Loucy (cell line): Measurements from ENCODE around the gene TRNP1.
A peak's percentile ranks its signal among the peaks of the same experiment; 100 is the strongest.

ENCODE experiments used
- H2AFZ ChIP-seq: fragments of 200-600 bp; sonication (generic); 2 replicates; pipeline ENCODE4 v1.6.0; 2016; ENCODE audit warnings: antibody characterized with exemption, mild to moderate bottlenecking, low read length, moderate library complexity
- H3F3A ChIP-seq: fragments of 200-600 bp; 2 replicates; pipeline ENCODE4 v1.6.0; 2016; ENCODE audit warnings: antibody characterized with exemption, low read depth, mild to moderate bottlenecking
- H3K27me3 ChIP-seq: fragments of 200-600 bp; sonication (generic); 2 replicates; pipeline ENCODE4 v1.6.1; 2014; ENCODE audit warnings: low read length, mild to moderate bottlenecking; ENCODE audit not compliant: insufficient read depth, poor library complexity, severe bottlenecking
- H3K36me3 ChIP-seq: fragments of 200-600 bp; sonication (generic); 2 replicates; pipeline ENCODE4 v1.6.1; 2016; ENCODE audit warnings: low read length; ENCODE audit not compliant: insufficient read depth
- H3K4me1 ChIP-seq: fragments of 200-600 bp; sonication (generic); 2 replicates; pipeline ENCODE4 v1.5.1; 2014; ENCODE audit warnings: low read length, mild to moderate bottlenecking; ENCODE audit not compliant: insufficient read depth, poor library complexity, severe bottlenecking
- H3K4me2 ChIP-seq: fragments of 200-600 bp; sonication (generic); 2 replicates; pipeline ENCODE4 v1.6.0; 2014; ENCODE audit warnings: antibody characterized with exemption, low read length, low read depth, mild to moderate bottlenecking; ENCODE audit not compliant: poor library complexity, severe bottlenecking
- H3K4me3 ChIP-seq: fragments of 200-600 bp; sonication (generic); 2 replicates; pipeline ENCODE4 v1.5.1; 2014; ENCODE audit warnings: low read length, mild to moderate bottlenecking, mixed read lengths; ENCODE audit not compliant: poor library complexity, severe bottlenecking
- H3K79me2 ChIP-seq: fragments of 200-600 bp; sonication (generic); 2 replicates; pipeline ENCODE4 v1.6.1; 2014; ENCODE audit warnings: low read length; ENCODE audit not compliant: insufficient read depth
- H3K9ac ChIP-seq: fragments of 200-600 bp; sonication (generic); 2 replicates; pipeline ENCODE4 v1.6.0; 2014; ENCODE audit warnings: mild to moderate bottlenecking, low read depth, low read length, moderate library complexity; ENCODE audit not compliant: poor library complexity, severe bottlenecking
- H3K9me2 ChIP-seq: fragments of 200-600 bp; sonication (generic); replicated peaks from 2 replicates; pipeline ENCODE4 v1.6.1; 2016; ENCODE audit warnings: low read depth, low read length, mixed read lengths
- H3K9me3 ChIP-seq: fragments of 200-600 bp; sonication (generic); 2 replicates; pipeline ENCODE4 v1.6.1; 2014; ENCODE audit warnings: mild to moderate bottlenecking, antibody characterized with exemption, low read length, low read depth; ENCODE audit not compliant: insufficient read depth
- H4K20me1 ChIP-seq: fragments of 200-600 bp; sonication (generic); 2 replicates; pipeline ENCODE4 v1.6.0; 2014; ENCODE audit warnings: antibody characterized with exemption, low read length, mild to moderate bottlenecking; ENCODE audit not compliant: insufficient read depth, poor library complexity, severe bottlenecking
- CTCF ChIP-seq: fragments of 200-600 bp; sonication (generic); conservative IDR thresholded peaks from 2 replicates; pipeline ENCODE4 v1.5.1; 2014; ENCODE audit warnings: mild to moderate bottlenecking, antibody characterized with exemption, low read length
- EZH2phosphoT487 ChIP-seq: fragments of 200-600 bp; IDR thresholded peaks from 2 replicates; pipeline ENCODE4 v1.6.1; 2018; ENCODE audit warnings: antibody characterized with exemption, mild to moderate bottlenecking, moderate library complexity, borderline replicate concordance

The TRNP1 gene

GRCh38 chr1:26991310-26992116 is 2.0 kb upstream of the TRNP1 start:
- Histone ChIP-seq H3K4me3 (peak overlapping the region; percentile 25), H3K79me2 (no peaks in the 10 kb centered on the region)
- TF ChIP-seq CTCF, result no peak
- no peak for TF ChIP-seq EZH2phosphoT487

GRCh38 chr1:26994020-26994786 is 711 bp downstream of the TRNP1 start:
- no peaks in the 10 kb centered on the region for H3K9me3 ChIP-seq
- no peaks in the 10 kb centered on the region for H3K27me3 ChIP-seq
- H2AFZ ChIP-seq, result no peak overlapping the region
- peaks cover 21% of the 10 kb centered on the region for H3K4me1 ChIP-seq
- H3K36me3 ChIP-seq, result no peaks in the 10 kb centered on the region
- H3K4me2 ChIP-seq, result no peak overlapping the region
- H3K4me3 ChIP-seq, result no peak overlapping the region
- H3F3A ChIP-seq, result no peaks in the 10 kb centered on the region
- TF ChIP-seq CTCF, result no peak
- no peak for TF ChIP-seq EZH2phosphoT487
- no peak overlapping the region for H3K9ac ChIP-seq
- no peaks in the 10 kb centered on the region for H3K9me2 ChIP-seq
- no peaks in the 10 kb centered on the region for H3K79me2 ChIP-seq
- H4K20me1 ChIP-seq, result no peaks in the 10 kb centered on the region

More at GRCh38 chr1:26991310-26992116, 2.0 kb upstream of the TRNP1 start:
- Histone ChIP-seq H3K4me1 (peaks cover 15% of the 10 kb centered on the region), H3K36me3 (no peaks in the 10 kb centered on the region), H3K9me3 (no peaks in the 10 kb centered on the region), H3K9ac (peak overlapping the region; percentile 40), H3K9me2 (no peaks in the 10 kb centered on the region), H2AFZ (peak overlapping the region; percentile 61; the same call in 1 of the 2 replicates), H3K27me3 (no peaks in the 10 kb centered on the region), H3F3A (no peaks in the 10 kb centered on the region), H3K4me2 (peak overlapping the region; percentile 57), H4K20me1 (no peaks in the 10 kb centered on the region)

GRCh38 chr1:26994787-26995517 is 1.5 kb downstream of the TRNP1 start:
- TF ChIP-seq CTCF, result no peak
- no peak for TF ChIP-seq EZH2phosphoT487
- Histone ChIP-seq H3K4me2 (no peak overlapping the region), H3K4me3 (no peak overlapping the region), H3K9me3 (no peaks in the 10 kb centered on the region), H3K4me1 (peaks cover 21% of the 10 kb centered on the region), H4K20me1 (no peaks in the 10 kb centered on the region), H3F3A (no peaks in the 10 kb centered on the region), H3K36me3 (no peaks in the 10 kb centered on the region), H3K9ac (no peak overlapping the region), H3K79me2 (no peaks in the 10 kb centered on the region), H3K9me2 (no peaks in the 10 kb centered on the region), H3K27me3 (no peaks in the 10 kb centered on the region), H2AFZ (no peak overlapping the region)
